Chondrocyte (in vitro differentiated cells): ENCODE data around the gene DTX4. TPM values are rescaled to one million over a fixed set of nuclear protein-coding genes. Genes with fewer than 3 reads are reported as not detected.

ENCODE experiments used
- DNase-seq: peaks from one replicate; pipeline ENCODE4 v3.0.0; 2021; ENCODE audit warnings: mixed read lengths, low spot score
- H3K27ac Mint-ChIP-seq: one replicate; pipeline ENCODE4 v1.8.0; 2021; ENCODE audit warnings: mild to moderate bottlenecking, moderate library complexity, mixed read lengths; ENCODE audit not compliant: unreplicated experiment
- H3K27me3 Mint-ChIP-seq: 2 replicates; pipeline ENCODE4 v1.8.0; 2021; ENCODE audit warnings: low read depth, mixed read lengths
- H3K36me3 Mint-ChIP-seq: 2 replicates; pipeline ENCODE4 v1.8.0; 2021; ENCODE audit warnings: low read depth, mixed read lengths
- H3K4me1 Mint-ChIP-seq: 2 replicates; pipeline ENCODE4 v1.8.0; 2021; ENCODE audit warnings: low read depth, mild to moderate bottlenecking, mixed read lengths
- H3K4me3 Mint-ChIP-seq: one replicate; pipeline ENCODE4 v1.8.0; 2021; ENCODE audit warnings: mild to moderate bottlenecking, moderate library complexity, mixed read lengths; ENCODE audit not compliant: unreplicated experiment
- H3K9me3 Mint-ChIP-seq: 2 replicates; pipeline ENCODE4 v1.8.0; 2021; ENCODE audit warnings: low read depth, mixed read lengths
- total RNA-seq: library from RNA; stranded (reverse); gene quantifications from 3 replicates; pipeline ENCODE4 v1.2.1, GENCODE V29; 2021
- TF ChIP-seq, protein P1 (sequence below): fragments of 200-600 bp; sonication (generic); IDR thresholded peaks from 2 replicates; pipeline ENCODE4 v1.5.0; 2021; ENCODE audit warnings: antibody characterized with exemption, mild to moderate bottlenecking, moderate library complexity

Gene DTX4
- total RNA-seq, 1 donor from 2014 or later, result 3.4 TPM

DNA sequence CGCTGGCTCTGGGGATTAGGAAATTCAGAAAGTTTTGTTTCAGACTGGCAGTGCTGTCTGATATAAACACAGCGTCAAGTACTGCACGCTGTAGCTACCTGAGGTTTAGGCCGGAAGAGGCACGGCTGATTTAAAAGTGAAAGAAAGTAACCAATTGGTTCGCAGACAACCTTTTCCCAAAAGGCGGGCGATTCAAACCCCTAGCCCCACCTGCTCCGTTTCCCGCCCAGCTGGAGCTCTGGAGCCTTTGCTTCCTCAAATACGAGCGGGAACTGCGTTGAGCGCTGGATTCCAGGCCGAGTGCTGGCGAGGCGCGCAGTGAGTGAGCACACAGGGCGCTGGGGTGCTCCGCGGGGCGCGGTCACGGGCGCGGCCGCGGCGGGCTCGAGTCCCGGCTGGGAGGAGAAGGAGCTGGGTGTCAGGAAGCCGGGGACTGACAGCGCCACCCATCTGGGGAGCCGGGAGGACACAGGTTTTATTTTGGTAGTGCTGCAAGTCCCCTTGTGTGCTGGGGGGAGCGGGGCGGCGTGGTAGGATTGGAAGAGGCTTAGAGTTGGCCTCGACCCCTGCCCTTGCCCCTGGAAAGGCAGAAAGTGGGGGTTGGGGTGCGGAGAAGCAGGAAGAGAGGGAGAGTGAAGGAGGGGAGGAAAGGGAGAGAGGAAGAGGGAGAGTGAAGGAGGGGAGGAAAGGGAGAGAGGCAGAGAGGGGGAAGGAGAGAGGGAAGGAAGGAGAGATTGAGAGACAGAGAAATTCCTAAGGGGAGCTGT, 27.2 kb upstream of the DTX4 start:
- H3K27ac Mint-ChIP-seq, result peak overlapping the region; percentile 68
- peaks cover 39% of the 10 kb centered on the region for H3K4me1 Mint-ChIP-seq
- no peaks in the 10 kb centered on the region for H3K27me3 Mint-ChIP-seq
- DNase-seq, result no peak
- H3K4me3 Mint-ChIP-seq, result peak overlapping the region; percentile 93
- peaks cover 2% of the 10 kb centered on the region for H3K36me3 Mint-ChIP-seq
- H3K9me3 Mint-ChIP-seq, result no peaks in the 10 kb centered on the region
- TF ChIP-seq, protein P1, sequence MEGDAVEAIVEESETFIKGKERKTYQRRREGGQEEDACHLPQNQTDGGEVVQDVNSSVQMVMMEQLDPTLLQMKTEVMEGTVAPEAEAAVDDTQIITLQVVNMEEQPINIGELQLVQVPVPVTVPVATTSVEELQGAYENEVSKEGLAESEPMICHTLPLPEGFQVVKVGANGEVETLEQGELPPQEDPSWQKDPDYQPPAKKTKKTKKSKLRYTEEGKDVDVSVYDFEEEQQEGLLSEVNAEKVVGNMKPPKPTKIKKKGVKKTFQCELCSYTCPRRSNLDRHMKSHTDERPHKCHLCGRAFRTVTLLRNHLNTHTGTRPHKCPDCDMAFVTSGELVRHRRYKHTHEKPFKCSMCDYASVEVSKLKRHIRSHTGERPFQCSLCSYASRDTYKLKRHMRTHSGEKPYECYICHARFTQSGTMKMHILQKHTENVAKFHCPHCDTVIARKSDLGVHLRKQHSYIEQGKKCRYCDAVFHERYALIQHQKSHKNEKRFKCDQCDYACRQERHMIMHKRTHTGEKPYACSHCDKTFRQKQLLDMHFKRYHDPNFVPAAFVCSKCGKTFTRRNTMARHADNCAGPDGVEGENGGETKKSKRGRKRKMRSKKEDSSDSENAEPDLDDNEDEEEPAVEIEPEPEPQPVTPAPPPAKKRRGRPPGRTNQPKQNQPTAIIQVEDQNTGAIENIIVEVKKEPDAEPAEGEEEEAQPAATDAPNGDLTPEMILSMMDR, result peak; percentile 46

DNA sequence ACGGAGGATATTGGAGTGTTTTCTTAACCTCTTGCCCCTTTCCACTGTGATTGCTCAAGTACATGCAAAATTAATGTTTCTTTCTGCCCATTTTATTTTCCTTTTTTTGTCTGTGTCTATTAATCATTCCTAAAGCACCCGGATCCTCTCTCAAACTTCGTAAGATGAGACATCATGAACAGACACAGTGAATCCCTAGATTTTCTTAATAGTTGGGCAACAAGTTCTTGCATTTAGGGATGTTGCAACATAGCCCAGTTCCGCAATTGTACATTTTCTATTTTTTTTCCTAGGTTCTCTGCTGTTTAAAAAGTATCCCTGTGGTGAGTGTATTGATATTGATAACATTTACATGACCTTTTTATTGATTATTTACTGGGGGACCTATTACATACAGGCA, 26.4 kb upstream of the DTX4 start:
- H3K4me3 Mint-ChIP-seq, result peak overlapping the region; percentile 2
- peaks cover 3% of the 10 kb centered on the region for H3K36me3 Mint-ChIP-seq
- no peak for DNase-seq
- H3K4me1 Mint-ChIP-seq, result peaks cover 39% of the 10 kb centered on the region
- no peaks in the 10 kb centered on the region for H3K27me3 Mint-ChIP-seq
- TF ChIP-seq, protein P1, result no peak
- no peaks in the 10 kb centered on the region for H3K9me3 Mint-ChIP-seq
- H3K27ac Mint-ChIP-seq, result no peak overlapping the region

- H3K4me1 Mint-ChIP-seq, result no peaks in the 10 kb centered on the region
- TF ChIP-seq, protein P1, result no peak
- peaks cover 1% of the 10 kb centered on the region for H3K27me3 Mint-ChIP-seq
- H3K9me3 Mint-ChIP-seq, result no peaks in the 10 kb centered on the region
- no peak for DNase-seq
- H3K27ac Mint-ChIP-seq, result no peak overlapping the region
- H3K4me3 Mint-ChIP-seq, result no peak overlapping the region
- peaks cover 7% of the 10 kb centered on the region for H3K36me3 Mint-ChIP-seq
Measured at GRCh38 chr11:59151761-59152160, 20.2 kb upstream of the DTX4 start.

- H3K27me3 Mint-ChIP-seq, result peaks cover 2% of the 10 kb centered on the region
- H3K4me1 Mint-ChIP-seq, result no peaks in the 10 kb centered on the region
- H3K36me3 Mint-ChIP-seq, result peaks cover 7% of the 10 kb centered on the region
- H3K4me3 Mint-ChIP-seq, result no peak overlapping the region
- DNase-seq, result no peak
- no peak overlapping the region for H3K27ac Mint-ChIP-seq
- TF ChIP-seq, protein P1, result no peak
- no peaks in the 10 kb centered on the region for H3K9me3 Mint-ChIP-seq
Measured at GRCh38 chr11:59152312-59152951, 19.5 kb upstream of the DTX4 start.

DNA sequence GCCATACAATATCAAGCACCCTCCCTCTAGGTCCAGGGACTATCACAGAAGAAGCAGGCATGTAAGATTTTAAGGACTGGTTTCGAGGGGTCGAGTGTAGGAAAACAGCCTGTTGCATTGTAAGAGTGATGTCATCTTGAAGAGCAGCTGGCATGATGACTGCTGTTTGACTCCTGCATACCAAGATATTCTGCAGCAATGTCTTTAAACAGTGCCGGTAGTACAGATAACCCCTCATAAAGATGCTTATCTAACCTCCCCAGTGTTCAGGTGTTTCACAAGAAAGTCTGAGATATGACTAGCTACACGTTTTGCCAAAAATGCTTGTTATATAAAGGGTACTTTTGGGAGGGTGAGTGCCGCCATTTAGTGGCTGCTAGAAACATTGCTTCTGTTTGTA, 17.3 kb upstream of the DTX4 start:
- TF ChIP-seq, protein P1, result no peak
- Mint-ChIP-seq H3K9me3 (no peaks in the 10 kb centered on the region), H3K4me1 (no peaks in the 10 kb centered on the region), H3K27me3 (peaks cover 2% of the 10 kb centered on the region), H3K36me3 (peaks cover 5% of the 10 kb centered on the region), H3K27ac (no peak overlapping the region), H3K4me3 (no peak overlapping the region)
- no peak for DNase-seq
